Spleen (tissue), 7 donors: ENCODE measurements around the gene CLBA1.

Source experiments
- POLR2AphosphoS5 ChIP-seq, 3 donors: sonication (generic); formaldehyde crosslinking; IDR thresholded peaks; one replicate each; pipeline ENCODE4 v1.5.1; 2017; ENCODE audit warnings: antibody characterized with exemption in 3 of 3
- TF ChIP-seq, protein P1 (sequence below), 11 experiments: fragments of 200-600 bp in 7 of 11; fragments of 450-650 bp in 4 of 11; sonication (generic) in 4 of 11; IDR thresholded peaks in 8 of 11; conservative IDR thresholded peaks in 3 of 11; 1 replicate in 7 of 11; 2 replicates in 4 of 11; pipeline versions ENCODE4 v1.4.0 to v1.8.0; 2016 to 2021; ENCODE audit warnings: antibody characterized with exemption in 11 of 11, inconsistent platforms in 4 of 11, mild to moderate bottlenecking in 1 of 11
- donor health status: DM: no; HTN: no; CAD: no; lungs with moderate emphysema.
- donor health status: DM: no; HTN: no; CAD: no.
- donor health status: DM: no; HTN: no; CAD: no.

DNA sequence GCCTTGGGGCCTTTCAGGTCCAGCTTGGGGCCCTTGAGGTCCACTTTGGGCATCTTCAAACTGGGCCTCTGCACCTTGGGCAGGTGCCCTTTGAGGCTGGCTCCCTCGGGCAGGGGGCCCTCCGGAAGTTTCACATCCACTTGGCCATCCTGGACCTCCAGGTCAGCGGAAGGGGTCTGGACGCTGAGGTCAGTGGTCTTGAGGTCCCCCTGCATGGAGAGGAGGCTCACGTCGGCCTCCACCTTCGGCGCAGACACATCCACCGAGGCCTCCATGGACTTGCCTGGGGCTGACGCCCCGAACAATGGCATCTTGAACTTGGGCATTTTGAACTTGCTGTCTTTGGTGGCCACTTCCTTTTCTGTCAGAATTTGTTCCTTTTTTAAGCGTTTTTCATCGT lies 32.5 kb upstream of the CLBA1 start:
- no peak for TF ChIP-seq POLR2AphosphoS5 (IDR thresholded peaks at IDR 0.05)
- TF ChIP-seq, protein P1, sequence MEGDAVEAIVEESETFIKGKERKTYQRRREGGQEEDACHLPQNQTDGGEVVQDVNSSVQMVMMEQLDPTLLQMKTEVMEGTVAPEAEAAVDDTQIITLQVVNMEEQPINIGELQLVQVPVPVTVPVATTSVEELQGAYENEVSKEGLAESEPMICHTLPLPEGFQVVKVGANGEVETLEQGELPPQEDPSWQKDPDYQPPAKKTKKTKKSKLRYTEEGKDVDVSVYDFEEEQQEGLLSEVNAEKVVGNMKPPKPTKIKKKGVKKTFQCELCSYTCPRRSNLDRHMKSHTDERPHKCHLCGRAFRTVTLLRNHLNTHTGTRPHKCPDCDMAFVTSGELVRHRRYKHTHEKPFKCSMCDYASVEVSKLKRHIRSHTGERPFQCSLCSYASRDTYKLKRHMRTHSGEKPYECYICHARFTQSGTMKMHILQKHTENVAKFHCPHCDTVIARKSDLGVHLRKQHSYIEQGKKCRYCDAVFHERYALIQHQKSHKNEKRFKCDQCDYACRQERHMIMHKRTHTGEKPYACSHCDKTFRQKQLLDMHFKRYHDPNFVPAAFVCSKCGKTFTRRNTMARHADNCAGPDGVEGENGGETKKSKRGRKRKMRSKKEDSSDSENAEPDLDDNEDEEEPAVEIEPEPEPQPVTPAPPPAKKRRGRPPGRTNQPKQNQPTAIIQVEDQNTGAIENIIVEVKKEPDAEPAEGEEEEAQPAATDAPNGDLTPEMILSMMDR (IDR thresholded peaks at IDR 0.05 in 8 of 11, conservative IDR thresholded peaks at IDR 0.05 in 3 of 11) = no peak
